ENCODE data around the gene IGSF9.

Gene IGSF9

GRCh38 chr1:159960721-159961381 is 15.4 kb upstream of the IGSF9 start:
- Mint-ChIP-seq H3K27ac (no peak overlapping the region), H3K4me1 (ENCODE audit: low read depth) (peaks cover 10% of the 10 kb centered on the region), H3K36me3 (ENCODE audit: low read depth) (no peaks in the 10 kb centered on the region), H3K27me3 (peaks cover 6% of the 10 kb centered on the region), H3K9me3 (no peaks in the 10 kb centered on the region), H3K4me3 (no peak overlapping the region)
- DNase-seq: no peak

- peaks cover 5% of the 10 kb centered on the region for H3K27me3 Mint-ChIP-seq
- no peaks in the 10 kb centered on the region for H3K9me3 Mint-ChIP-seq
- H3K36me3 Mint-ChIP-seq (ENCODE audit: low read depth): no peaks in the 10 kb centered on the region
- H3K4me1 Mint-ChIP-seq (ENCODE audit: low read depth): peaks cover 10% of the 10 kb centered on the region
- H3K4me3 Mint-ChIP-seq: no peak overlapping the region
- DNase-seq: no peak
- no peak overlapping the region for H3K27ac Mint-ChIP-seq
These were observed 14.0 kb upstream of the IGSF9 start for GRCh38 chr1:159959451-159959850.

- no peak overlapping the region for H3K4me3 Mint-ChIP-seq
- peaks cover 9% of the 10 kb centered on the region for H3K27me3 Mint-ChIP-seq
- H3K9me3 Mint-ChIP-seq: no peaks in the 10 kb centered on the region
- H3K36me3 Mint-ChIP-seq (ENCODE audit: low read depth): no peaks in the 10 kb centered on the region
- H3K27ac Mint-ChIP-seq: no peak overlapping the region
- peaks cover 10% of the 10 kb centered on the region for H3K4me1 Mint-ChIP-seq (ENCODE audit: low read depth)
- DNase-seq: no peak
These were observed 13.4 kb upstream of the IGSF9 start for GRCh38 chr1:159958719-159959380.

GRCh38 chr1:159957824-159958268 is 12.4 kb upstream of the IGSF9 start:
- no peaks in the 10 kb centered on the region for H3K9me3 Mint-ChIP-seq

GRCh38 chr1:159955456-159955855 is 10.0 kb upstream of the IGSF9 start:
- no peak for DNase-seq
- peaks cover 35% of the 10 kb centered on the region for H3K27me3 Mint-ChIP-seq
- H3K4me1 Mint-ChIP-seq (ENCODE audit: low read depth): peaks cover 10% of the 10 kb centered on the region
- no peaks in the 10 kb centered on the region for H3K36me3 Mint-ChIP-seq (ENCODE audit: low read depth)
- H3K27ac Mint-ChIP-seq: no peak overlapping the region
- H3K9me3 Mint-ChIP-seq: no peaks in the 10 kb centered on the region
- H3K4me3 Mint-ChIP-seq: no peak overlapping the region

More at GRCh38 chr1:159957824-159958268, 12.4 kb upstream of the IGSF9 start:
- Mint-ChIP-seq H3K4me1 (ENCODE audit: low read depth) (peaks cover 10% of the 10 kb centered on the region), H3K36me3 (ENCODE audit: low read depth) (no peaks in the 10 kb centered on the region), H3K4me3 (no peak overlapping the region), H3K27me3 (peaks cover 17% of the 10 kb centered on the region), H3K27ac (no peak overlapping the region)
- no peak for DNase-seq

- Mint-ChIP-seq H3K36me3 (ENCODE audit: low read depth) (no peaks in the 10 kb centered on the region), H3K4me1 (ENCODE audit: low read depth) (peaks cover 3% of the 10 kb centered on the region), H3K9me3 (no peaks in the 10 kb centered on the region), H3K4me3 (no peak within 1 kb of the TSS), H3K27me3 (peaks cover 37% of the 10 kb centered on the region), H3K27ac (no peak within 1 kb of the TSS)
- no peak for DNase-seq
These were observed 8.4 kb upstream of the IGSF9 start, which contains the start of gene SLAMF9 for GRCh38 chr1:159953536-159954515. TSS of gene SLAMF9 (minus strand) at chr1:159954237. CDS start at chr1:159954137, 100 bp downstream.

GRCh38 chr1:159952932-159953331 is 7.5 kb upstream of the IGSF9 start:
- H3K27me3 Mint-ChIP-seq: peaks cover 37% of the 10 kb centered on the region

GRCh38 chr1:159951551-159951950 is 6.1 kb upstream of the IGSF9 start:
- no peak for DNase-seq
- no peaks in the 10 kb centered on the region for H3K36me3 Mint-ChIP-seq (ENCODE audit: low read depth)
- H3K9me3 Mint-ChIP-seq: no peaks in the 10 kb centered on the region
- H3K4me1 Mint-ChIP-seq (ENCODE audit: low read depth): no peaks in the 10 kb centered on the region
- no peak overlapping the region for H3K27ac Mint-ChIP-seq
- H3K27me3 Mint-ChIP-seq: peaks cover 38% of the 10 kb centered on the region
- H3K4me3 Mint-ChIP-seq: no peak overlapping the region

More at GRCh38 chr1:159952932-159953331, 7.5 kb upstream of the IGSF9 start:
- Mint-ChIP-seq H3K4me1 (ENCODE audit: low read depth) (no peaks in the 10 kb centered on the region), H3K27ac (no peak overlapping the region), H3K36me3 (ENCODE audit: low read depth) (no peaks in the 10 kb centered on the region), H3K9me3 (no peaks in the 10 kb centered on the region), H3K4me3 (no peak overlapping the region)
- no peak for DNase-seq

GRCh38 chr1:159951016-159951415 is 5.6 kb upstream of the IGSF9 start:
- H3K36me3 Mint-ChIP-seq (ENCODE audit: low read depth): no peaks in the 10 kb centered on the region
- H3K9me3 Mint-ChIP-seq: no peaks in the 10 kb centered on the region
- peaks cover 2% of the 10 kb centered on the region for H3K4me1 Mint-ChIP-seq (ENCODE audit: low read depth)
- no peak overlapping the region for H3K27ac Mint-ChIP-seq
- H3K4me3 Mint-ChIP-seq: no peak overlapping the region
- DNase-seq: no peak
- peaks cover 43% of the 10 kb centered on the region for H3K27me3 Mint-ChIP-seq

- Mint-ChIP-seq H3K36me3 (ENCODE audit: low read depth) (no peaks in the 10 kb centered on the region), H3K27me3 (peaks cover 48% of the 10 kb centered on the region), H3K4me1 (ENCODE audit: low read depth) (peaks cover 7% of the 10 kb centered on the region), H3K27ac (no peak overlapping the region), H3K4me3 (no peak overlapping the region), H3K9me3 (no peaks in the 10 kb centered on the region)
- no peak for DNase-seq
These were observed 4.6 kb upstream of the IGSF9 start for GRCh38 chr1:159949981-159950381.

GRCh38 chr1:159949123-159949522 is 3.7 kb upstream of the IGSF9 start:
- H3K36me3 Mint-ChIP-seq (ENCODE audit: low read depth): no peaks in the 10 kb centered on the region
- peaks cover 7% of the 10 kb centered on the region for H3K4me1 Mint-ChIP-seq (ENCODE audit: low read depth)
- no peak overlapping the region for H3K27ac Mint-ChIP-seq
- H3K4me3 Mint-ChIP-seq: no peak overlapping the region
- peaks cover 53% of the 10 kb centered on the region for H3K27me3 Mint-ChIP-seq
- no peaks in the 10 kb centered on the region for H3K9me3 Mint-ChIP-seq
- DNase-seq: no peak

GRCh38 chr1:159947942-159948341 is 2.5 kb upstream of the IGSF9 start:
- H3K27ac Mint-ChIP-seq: no peak overlapping the region
- peaks cover 55% of the 10 kb centered on the region for H3K27me3 Mint-ChIP-seq
- H3K9me3 Mint-ChIP-seq: no peaks in the 10 kb centered on the region
- no peak overlapping the region for H3K4me3 Mint-ChIP-seq
- H3K4me1 Mint-ChIP-seq (ENCODE audit: low read depth): peaks cover 7% of the 10 kb centered on the region
- no peaks in the 10 kb centered on the region for H3K36me3 Mint-ChIP-seq (ENCODE audit: low read depth)
- no peak for DNase-seq

GRCh38 chr1:159946242-159947187 is 1.1 kb upstream of the IGSF9 start:
- H3K27ac Mint-ChIP-seq: no peak overlapping the region
- no peaks in the 10 kb centered on the region for H3K9me3 Mint-ChIP-seq
- H3K4me1 Mint-ChIP-seq (ENCODE audit: low read depth): peaks cover 7% of the 10 kb centered on the region
- H3K27me3 Mint-ChIP-seq: peaks cover 47% of the 10 kb centered on the region
- no peak for DNase-seq
- H3K36me3 Mint-ChIP-seq (ENCODE audit: low read depth): no peaks in the 10 kb centered on the region
- H3K4me3 Mint-ChIP-seq: no peak overlapping the region

All from activated T-cell treated with anti-CD3 and anti-CD28 coated beads, Interleukin-2, amount 50 U/mL, for 24 hours (primary cell).